ENCODE results near the gene TSPAN10. TPM values are rescaled to one million over a fixed set of nuclear protein-coding genes. Genes with fewer than 3 reads are reported as not detected.
A peak's percentile ranks its signal among the peaks of the same experiment; 100 is the strongest.
"Not testable (repeated sequence)": the region's sequence is repeated elsewhere in the genome, so short reads cannot be mapped to it uniquely, and the experiment has no call there.

The TSPAN10 gene
- under 1 TPM; 0.18 to 0.22 TPM for total RNA-seq
- long read RNA-seq, result 0 reads

DNA sequence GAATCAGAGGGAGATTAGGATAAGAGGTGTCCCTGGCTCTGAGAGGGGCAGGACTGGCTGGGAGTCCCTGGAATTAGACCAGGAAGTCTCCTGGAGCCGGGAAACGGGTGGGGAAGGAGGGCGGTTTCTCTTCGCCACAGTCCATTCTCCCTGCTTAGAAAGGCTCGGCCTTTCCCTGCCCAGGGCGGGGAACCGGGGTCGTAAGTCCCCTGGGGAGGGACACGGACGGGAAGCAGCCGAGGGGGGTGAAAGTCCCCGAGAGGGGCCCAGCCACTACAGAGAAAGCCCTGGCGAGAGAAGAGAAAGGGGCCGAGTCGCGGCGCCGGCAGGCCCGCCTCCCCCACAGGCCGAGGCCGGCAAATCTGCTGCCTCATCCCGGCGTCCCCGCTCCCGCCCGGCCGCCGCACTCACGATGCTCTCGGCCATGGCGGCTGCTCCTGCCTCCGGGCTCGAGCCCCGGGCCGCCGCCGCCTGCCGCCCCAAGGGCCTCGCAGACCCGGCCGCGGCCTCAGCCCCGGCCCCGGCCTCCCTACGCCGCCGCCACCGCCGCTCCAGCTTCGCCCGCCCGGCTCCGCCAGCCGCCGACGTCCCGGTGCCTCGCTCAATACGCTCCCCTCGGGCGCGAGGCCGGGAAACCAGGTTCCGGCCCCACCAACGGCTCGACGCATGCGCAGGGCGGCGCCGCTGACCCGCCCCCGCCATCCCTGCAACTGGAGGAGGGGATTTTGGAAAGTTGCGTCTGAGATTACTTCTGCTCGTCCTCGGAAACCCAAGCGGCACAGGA is at the start of gene TSPAN10, which contains the start of gene NPLOC4:
Gene TSPAN10 (plus strand): TSS at position 692 of the 784 bp plus-strand sequence. CDS start 5,217 bp downstream, outside the sequence.
Gene NPLOC4 (minus strand): TSS at position 608 of the 784 bp plus-strand sequence. CDS start 182 bp downstream, at position 426.
- ATAC-seq (peak; percentile 82), DNase-seq (peak; percentile 66 to 82)
- intact Hi-C loops (cut with DNase I, micrococcal nuclease), result no loop called here

DNA sequence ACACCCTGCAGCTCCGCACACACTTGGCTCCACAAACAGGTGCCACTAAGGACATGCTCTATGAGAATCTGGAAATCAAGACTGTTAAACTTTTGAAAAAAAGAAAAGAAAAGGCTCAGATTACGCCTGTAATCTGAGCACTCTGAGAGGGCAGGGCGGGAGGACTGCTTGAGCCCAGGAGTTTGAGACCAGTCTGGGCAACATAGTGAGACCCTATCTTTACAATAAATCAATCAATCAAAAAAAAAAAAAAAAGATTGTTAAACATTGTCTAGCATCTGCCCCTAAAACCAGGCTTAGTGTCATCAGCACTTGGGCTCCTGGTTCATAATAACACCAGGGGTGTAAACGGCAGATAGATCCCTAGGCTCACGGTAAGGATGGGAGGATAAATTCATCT is 47.4 kb upstream of the TSPAN10 start:
- no peak for ATAC-seq
- intact Hi-C loops (cut with DNase I, micrococcal nuclease), result no loop called here

DNA sequence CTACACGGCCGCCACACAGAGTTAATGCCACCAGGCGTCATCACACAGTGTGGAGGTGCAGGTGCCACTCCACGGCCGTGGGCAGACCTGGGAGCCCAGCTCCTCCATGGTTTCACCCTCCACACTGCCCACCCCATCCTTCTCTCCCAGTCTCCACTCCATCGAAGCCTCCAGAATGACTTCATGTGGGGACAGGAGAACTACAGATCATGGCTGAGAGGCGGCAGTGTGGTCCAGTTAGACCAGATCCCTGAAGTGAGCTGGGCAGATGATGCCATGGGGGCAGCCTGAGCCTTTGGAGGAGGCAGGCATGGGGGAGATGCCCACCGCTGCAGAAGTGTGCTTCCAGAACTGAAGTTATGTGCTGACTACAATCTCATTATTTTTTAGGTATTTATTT is 46.9 kb upstream of the TSPAN10 start:
- intact Hi-C loops (cut with DNase I, micrococcal nuclease), result no loop called here
- ATAC-seq, result no peak
- no peak for DNase-seq

More for the DNA sequence above, 47.4 kb upstream of the TSPAN10 start:
- DNase-seq, result no peak

DNA sequence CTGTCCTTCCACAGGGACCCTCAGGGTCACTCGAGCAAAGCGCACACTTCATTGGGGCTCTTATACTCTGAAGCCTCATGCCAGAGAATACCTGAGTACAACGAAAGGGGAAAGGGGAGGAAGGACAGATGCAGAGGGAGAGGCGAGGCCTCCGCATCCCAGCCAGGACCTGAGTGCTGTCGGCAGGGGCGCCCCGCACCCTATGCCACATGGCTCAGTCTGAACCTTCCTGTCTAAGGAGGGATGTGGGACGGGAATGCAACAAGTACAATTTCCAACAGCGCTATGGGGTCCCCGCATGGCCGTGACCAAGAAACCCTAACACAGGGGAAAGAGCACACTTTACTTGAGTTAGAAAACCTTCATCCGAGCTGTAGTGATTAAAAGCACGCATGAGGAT is 45.0 kb upstream of the TSPAN10 start:
- intact Hi-C loops (cut with DNase I, micrococcal nuclease), result no loop called here
- ATAC-seq, result no peak
- DNase-seq, result no peak

DNA sequence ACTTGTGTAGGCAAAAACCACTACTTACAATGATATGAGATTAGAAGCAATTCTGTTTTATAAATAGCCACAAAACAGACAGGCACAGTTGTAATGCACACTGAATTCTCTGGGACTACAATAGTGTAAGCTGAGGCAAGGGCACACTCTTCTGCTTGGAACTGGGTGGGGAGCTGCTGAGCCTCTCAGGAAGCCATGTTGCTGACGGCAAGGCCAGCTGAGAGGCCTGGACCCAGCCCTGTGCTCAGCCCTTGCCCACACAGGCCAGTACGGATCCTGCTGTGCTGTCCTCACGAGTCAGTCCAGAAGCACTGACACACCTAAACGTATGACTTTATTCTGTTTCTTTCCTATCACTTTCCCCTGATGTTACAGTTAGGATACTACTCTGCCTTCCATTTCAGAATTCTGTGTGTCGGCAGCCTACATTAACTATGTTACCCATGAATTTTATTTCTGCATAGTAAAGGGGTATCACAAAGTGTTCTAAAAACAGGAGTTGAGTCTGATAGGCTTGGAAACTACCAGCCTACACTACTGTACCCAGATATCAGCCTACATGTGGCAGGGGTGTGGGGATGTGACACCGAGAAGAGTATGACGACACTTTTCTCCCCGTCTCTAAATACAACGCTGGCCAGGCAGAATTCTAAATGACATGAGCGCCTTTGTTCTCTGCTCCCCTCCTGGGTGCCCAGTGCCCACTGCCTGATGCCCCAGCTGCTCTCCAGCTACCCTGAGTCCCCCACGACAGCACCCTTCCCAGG is 43.7 kb upstream of the TSPAN10 start:
- ATAC-seq, result no peak
- intact Hi-C loops (cut with DNase I, micrococcal nuclease), result no loop called here

DNA sequence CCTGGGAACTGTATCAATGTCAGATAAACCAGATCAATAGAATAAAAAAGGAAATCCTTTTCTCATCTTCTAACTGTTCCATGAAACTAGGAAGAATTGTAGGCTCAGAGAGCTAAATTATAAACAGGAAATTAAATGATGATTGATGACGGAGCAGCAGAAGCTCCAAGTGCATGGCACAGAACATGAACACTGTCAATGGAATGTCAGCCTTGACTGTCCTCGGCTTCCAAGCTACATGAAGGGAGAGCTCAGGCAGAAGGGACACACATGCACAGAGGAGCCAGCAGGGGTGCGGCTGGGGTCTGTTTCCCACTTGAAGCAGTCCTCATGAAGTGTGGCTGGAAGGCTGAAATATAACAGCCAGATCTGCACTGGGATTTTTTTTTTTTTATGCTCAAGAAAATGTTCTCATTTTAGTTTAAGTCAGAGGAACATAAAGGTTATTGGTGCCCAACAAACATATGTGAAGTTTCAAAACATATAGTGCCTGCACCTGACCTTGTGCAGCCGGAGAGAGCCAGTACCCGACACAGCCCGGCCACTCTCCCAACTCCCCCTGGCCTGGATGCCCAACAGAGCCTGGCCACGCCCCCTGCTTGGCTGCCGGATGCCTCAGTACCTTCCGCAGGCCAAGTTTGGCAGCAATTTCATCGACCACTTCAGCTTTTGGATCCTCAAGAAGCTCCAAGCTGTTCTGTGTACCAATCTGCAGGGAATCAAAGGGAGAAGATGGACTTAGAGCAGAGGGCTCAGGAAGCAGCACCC is 37.1 kb upstream of the TSPAN10 start:
- ATAC-seq (no peak), DNase-seq (peak in 1 of 2 donors; percentile 24)
- intact Hi-C loops (cut with DNase I, micrococcal nuclease), result loop anchor here (5.0 to 10.0 kb wide), 2 partner anchors 75 to 348 kb away; partner anchors contain the start of gene FSCN2 (in 1 of the 2)

More for the DNA sequence above, 43.7 kb upstream of the TSPAN10 start:
- DNase-seq, result no peak

DNA sequence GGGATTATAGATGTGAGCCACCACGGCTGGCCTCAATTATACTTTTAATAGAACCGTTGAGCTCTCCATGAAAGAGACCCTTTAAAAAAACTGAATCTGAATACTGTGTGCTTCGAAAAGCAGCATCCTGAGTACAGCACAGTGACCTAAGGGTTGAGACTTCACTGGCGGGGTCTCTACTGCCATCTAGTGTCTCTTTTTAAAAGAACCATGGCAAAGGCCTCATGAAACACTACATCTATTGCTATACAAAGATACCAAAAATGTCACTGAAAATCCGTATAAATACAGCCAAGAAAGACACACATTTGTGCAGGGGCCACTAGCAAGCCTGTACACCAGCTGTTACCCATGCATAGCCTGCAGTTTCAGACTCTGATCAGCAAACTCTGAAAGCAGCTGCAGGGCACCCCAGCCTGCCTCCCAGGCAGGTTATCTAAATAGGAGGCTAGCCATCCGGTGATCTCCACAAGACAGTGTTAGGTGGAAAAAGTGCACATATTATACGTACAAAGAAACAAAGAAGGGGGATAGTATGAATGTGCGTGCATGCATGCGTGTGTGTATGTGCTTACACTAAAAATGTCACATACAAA is 35.4 kb upstream of the TSPAN10 start:
- intact Hi-C loops (cut with DNase I, micrococcal nuclease), result loop anchor here (5.0 to 10.0 kb wide), 2 partner anchors 77 to 349 kb away; partner anchors contain the start of gene FSCN2 (in 1 of the 2)
- peak in 1 of 2 donors; percentile 33 for DNase-seq
- peak; percentile 91 for ATAC-seq

DNA sequence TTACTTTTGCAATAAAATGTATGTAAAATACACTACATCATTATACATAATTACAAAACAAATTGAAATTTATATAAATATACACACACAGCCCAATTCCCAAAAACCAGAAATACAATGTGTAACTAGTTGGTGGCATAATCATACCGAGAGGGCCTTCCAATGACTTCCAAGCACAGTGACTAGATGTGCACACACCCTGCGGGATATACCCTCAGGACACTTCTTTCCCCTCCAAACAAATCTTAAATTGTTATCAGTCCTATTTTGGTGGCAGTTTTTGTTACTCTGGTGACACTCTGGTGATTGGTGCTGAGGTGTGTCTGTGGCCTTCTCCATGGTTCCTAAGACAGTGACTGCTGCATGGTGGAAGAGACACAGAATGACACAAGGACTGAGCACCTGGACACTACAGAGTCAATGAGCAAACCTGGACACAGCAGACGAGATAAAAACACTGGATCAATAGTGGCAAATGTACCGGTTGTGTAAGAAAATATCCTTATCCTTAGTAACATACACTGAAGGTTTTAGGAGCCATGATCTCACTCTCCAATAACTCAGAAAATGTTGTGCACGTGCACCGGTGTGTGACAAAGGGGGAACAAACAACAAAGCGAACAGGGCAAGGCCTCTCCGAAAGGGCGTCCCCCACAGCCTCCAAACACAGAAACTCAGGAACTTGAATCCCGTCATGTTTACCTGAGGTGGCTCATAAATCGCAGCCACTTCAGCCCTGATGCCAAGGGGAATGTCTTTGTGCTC is 33.0 kb upstream of the TSPAN10 start:
- intact Hi-C loops (cut with DNase I, micrococcal nuclease), result loop anchor here (5.0 to 10.0 kb wide), 2 partner anchors 79 to 352 kb away; partner anchors contain the start of gene FSCN2 (in 1 of the 2)
- DNase-seq (no peak), ATAC-seq (no peak)

GRCh38 chr17:81607431-81607830 is 29.6 kb upstream of the TSPAN10 start:
- intact Hi-C loops (cut with DNase I, micrococcal nuclease), result loop anchor here in 1 of 2 donors (10.0 kb wide), 1 partner anchor 83 kb away; the partner anchor contains the start of gene FSCN2
- ATAC-seq (no peak), DNase-seq (no peak)

DNA sequence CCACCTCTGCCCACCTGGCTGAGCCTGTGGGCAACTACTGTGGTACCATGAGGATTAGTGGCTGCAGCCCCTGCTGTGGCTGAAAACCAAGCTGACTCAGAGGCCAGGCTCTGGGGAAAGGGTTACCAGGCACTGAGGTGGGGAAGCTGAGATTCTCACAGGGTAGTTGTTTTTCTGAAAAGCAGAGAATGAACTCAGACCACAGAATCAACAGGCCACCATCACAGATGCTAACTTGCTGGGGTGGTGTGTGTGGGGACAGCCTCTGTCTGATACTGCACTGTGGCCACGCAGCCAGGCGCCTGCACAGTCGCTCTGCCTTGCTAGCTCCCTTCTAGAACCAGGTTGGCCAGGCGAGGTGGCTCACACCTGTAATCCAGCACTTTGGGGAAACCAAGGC is 28.9 kb upstream of the TSPAN10 start:
- intact Hi-C loops (cut with DNase I, micrococcal nuclease), result loop anchor here in 1 of 2 donors (10.0 kb wide), 1 partner anchor 83 kb away; the partner anchor contains the start of gene FSCN2
- DNase-seq (no peak), ATAC-seq (no peak)

- intact Hi-C loops (cut with DNase I, micrococcal nuclease), result loop anchor here in 1 of 2 donors (10.0 kb wide), 1 partner anchor 84 kb away; the partner anchor contains the start of gene FSCN2
- no peak for DNase-seq
- ATAC-seq, result no peak
Measured at GRCh38 chr17:81608605-81609004, 28.4 kb upstream of the TSPAN10 start.

DNA sequence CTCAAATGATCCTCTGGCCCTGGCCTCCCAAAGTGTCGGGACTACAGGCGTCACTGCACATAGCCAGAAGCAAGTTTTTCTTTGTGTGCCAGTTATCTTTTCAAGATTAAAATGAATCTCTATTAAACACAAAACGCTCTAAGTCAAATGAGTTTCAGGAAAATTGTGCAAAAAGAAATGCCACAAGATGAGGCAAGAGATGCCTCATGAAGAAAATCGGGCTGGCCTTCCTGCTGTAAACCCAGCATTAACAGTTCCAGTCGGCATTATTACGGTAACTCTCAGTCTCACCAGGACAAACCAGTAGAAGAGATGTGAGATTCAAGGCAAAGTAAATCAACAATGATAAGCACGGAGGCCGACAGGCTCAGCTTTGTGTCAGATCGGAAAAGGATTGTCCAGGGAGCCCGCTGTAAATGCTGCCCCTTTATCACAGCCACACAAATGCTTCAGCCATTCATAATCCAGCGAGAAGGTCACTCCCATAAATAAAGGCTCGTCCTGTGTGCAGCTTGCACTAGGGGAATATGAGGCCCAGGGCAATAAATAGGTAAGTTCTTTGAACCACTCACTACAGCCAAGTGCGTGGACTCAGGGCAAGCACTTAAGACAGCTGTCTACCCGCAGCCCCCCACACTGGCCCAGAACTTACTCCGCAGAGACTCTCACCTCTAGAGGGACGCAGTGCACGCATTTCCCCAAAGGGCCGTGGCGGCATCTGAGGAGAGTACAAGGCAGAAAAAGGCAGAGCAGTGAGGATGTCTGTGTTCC is 27.3 kb upstream of the TSPAN10 start:
- intact Hi-C loops (cut with DNase I, micrococcal nuclease), result loop anchor here in 1 of 2 donors (10.0 kb wide), 1 partner anchor 85 kb away; the partner anchor contains the start of gene FSCN2
- no peak for ATAC-seq
- no peak for DNase-seq

DNA sequence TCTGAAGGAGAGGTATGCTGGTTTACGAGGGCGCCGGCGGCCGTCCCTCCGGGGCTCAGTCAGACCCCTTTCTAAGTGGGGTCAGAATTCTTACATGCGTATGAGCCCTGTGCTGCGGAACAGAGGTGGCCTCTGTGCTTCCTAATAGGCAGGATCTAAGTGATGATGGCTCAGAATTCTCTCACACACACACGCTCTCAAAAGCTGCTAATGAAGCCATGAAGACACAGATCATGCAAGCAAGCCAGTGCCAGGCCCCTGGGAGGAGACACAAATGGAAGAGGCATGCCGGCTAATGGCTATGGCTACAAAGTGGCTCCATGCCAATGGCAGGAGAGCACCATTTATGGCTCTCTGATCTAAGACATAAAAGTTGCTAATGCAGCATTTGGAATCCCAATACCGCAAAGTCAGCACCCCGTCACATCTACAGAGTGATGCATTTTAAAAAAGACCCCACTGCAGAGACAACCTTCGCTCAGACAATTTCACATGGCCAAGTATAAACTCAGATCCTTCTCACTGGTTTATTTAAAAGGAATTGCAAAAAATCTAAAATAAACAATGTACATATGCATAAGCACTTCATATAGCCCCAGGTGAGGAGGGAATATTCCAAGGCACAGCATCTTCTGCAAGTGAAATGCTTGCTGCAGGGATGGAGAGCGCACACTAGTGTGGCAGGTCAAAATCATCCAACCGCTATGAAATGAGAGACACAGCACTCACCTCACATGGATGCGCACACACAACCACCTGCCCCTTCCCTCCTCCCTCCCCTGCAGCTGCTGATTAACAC is 24.6 kb upstream of the TSPAN10 start:
- no peak for DNase-seq
- intact Hi-C loops (cut with DNase I, micrococcal nuclease), result no loop called here
- no peak for ATAC-seq

- no peak for DNase-seq
- intact Hi-C loops (cut with DNase I, micrococcal nuclease), result no loop called here
- no peak for ATAC-seq
Measured at GRCh38 chr17:81615401-81615930, 21.5 kb upstream of the TSPAN10 start.

DNA sequence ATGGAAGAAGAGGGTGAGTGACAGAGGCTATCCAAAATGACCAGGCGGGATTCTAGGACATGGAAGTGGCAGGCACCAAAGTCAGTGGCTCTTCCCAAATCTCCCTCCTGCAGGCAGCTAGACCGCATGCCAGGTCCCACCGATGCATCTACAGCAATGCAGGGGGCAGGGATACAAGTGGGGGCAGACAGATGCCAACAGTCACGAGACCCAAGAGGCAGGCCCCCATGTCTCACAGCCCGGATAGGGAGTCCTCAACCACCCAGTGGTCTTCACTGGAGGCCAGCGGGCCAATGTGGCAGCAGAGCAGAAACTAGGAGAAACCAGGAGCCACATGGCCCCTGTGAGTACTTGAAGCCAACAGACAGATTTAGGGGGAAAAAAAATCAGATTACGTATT is 20.1 kb upstream of the TSPAN10 start:
- ATAC-seq (no peak), DNase-seq (no peak)
- intact Hi-C loops (cut with DNase I, micrococcal nuclease), result no loop called here

GRCh38 chr17:81618307-81618706 is 18.7 kb upstream of the TSPAN10 start:
- ATAC-seq; DNase-seq; intact Hi-C loops (cut with DNase I, micrococcal nuclease): not testable (repeated sequence)
